Panc1 (cell line): ENCODE results near the gene ANKRD23.

Experiments
- POLR2AphosphoS5 ChIP-seq: IDR thresholded peaks from 2 replicates; pipeline ENCODE4 v1.6.1; 2012; ENCODE audit warnings: mild to moderate bottlenecking, low read depth, low read length, moderate library complexity
- SIN3A ChIP-seq: IDR thresholded peaks from 2 replicates; pipeline ENCODE4 v1.6.1; 2012; ENCODE audit warnings: low read depth, mild to moderate bottlenecking, low read length, moderate library complexity, borderline replicate concordance; ENCODE audit not compliant: insufficient read depth
- TCF7L2 ChIP-seq: IDR thresholded peaks from 2 replicates; pipeline ENCODE4 v1.6.1; 2011; ENCODE audit warnings: mild to moderate bottlenecking, low read depth, low read length, inconsistent platforms
- TF ChIP-seq, protein P1 (sequence below): fragments of 450-650 bp; IDR thresholded peaks from 2 replicates; pipeline ENCODE4 v1.5.1; 2017; ENCODE audit warnings: mild to moderate bottlenecking

DNA sequence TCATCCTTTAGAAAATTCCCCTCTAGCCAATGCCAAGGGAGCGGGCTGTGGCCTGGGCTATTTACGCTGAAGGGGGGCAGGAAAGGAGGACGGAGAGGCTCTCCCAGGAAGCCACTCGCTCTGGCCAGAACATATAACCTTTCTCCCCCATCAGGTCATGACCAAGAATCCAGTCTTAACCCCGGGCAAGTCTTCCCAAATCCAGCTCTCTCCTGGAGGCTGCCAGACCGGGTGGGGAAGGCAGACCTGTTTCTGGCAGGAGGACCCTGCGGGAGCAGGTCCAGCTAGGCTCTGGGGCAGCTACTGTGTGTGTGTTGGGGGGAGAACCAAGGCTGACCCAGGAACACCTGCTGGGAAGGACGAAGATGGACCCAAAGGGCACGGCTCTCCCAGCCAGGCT, 39.5 kb upstream of the ANKRD23 start:
- TF ChIP-seq, protein P1, sequence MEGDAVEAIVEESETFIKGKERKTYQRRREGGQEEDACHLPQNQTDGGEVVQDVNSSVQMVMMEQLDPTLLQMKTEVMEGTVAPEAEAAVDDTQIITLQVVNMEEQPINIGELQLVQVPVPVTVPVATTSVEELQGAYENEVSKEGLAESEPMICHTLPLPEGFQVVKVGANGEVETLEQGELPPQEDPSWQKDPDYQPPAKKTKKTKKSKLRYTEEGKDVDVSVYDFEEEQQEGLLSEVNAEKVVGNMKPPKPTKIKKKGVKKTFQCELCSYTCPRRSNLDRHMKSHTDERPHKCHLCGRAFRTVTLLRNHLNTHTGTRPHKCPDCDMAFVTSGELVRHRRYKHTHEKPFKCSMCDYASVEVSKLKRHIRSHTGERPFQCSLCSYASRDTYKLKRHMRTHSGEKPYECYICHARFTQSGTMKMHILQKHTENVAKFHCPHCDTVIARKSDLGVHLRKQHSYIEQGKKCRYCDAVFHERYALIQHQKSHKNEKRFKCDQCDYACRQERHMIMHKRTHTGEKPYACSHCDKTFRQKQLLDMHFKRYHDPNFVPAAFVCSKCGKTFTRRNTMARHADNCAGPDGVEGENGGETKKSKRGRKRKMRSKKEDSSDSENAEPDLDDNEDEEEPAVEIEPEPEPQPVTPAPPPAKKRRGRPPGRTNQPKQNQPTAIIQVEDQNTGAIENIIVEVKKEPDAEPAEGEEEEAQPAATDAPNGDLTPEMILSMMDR: no peak
- TF ChIP-seq POLR2AphosphoS5 (no peak), SIN3A (no peak), TCF7L2 (no peak)
